K562 (cell line): Measurements from ENCODE around the gene LHB. TPM values are rescaled to one million over a fixed set of nuclear protein-coding genes. Genes with fewer than 3 reads are reported as not detected.

Experiments used
- HNRNPL ChIP-seq: fragments of 200-400 bp; formaldehyde crosslinking; IDR thresholded peaks from 2 replicates; pipeline ENCODE4 v1.6.1; 2017; ENCODE audit warnings: low read depth, mild to moderate bottlenecking, low read length
- MAFG ChIP-seq: fragments of 450-650 bp; conservative IDR thresholded peaks from 2 replicates; pipeline ENCODE4 v1.6.1; 2016; ENCODE audit warnings: missing genetic modification characterization, missing compliant biosample characterization
- MAFK ChIP-seq: IDR thresholded peaks from 2 replicates; pipeline ENCODE4 v1.6.1; 2011; ENCODE audit warnings: low read length, improper control_type of control experiment
- MEIS2 ChIP-seq: fragments of 450-650 bp; IDR thresholded peaks from 2 replicates; pipeline ENCODE4 v1.6.1; 2014; ENCODE audit warnings: mild to moderate bottlenecking; ENCODE audit not compliant: partially characterized antibody
- NCOA2 ChIP-seq, 2 experiments: fragments of 450-650 bp; IDR thresholded peaks; 2 replicates each; pipeline ENCODE4 v1.6.1; 2018; ENCODE audit warnings: mild to moderate bottlenecking in 2 of 2, moderate library complexity in 1 of 2; ENCODE audit not compliant: partially characterized antibody in 2 of 2
- NUFIP1 ChIP-seq: fragments of 450-650 bp; IDR thresholded peaks from 2 replicates; pipeline ENCODE4 v1.6.1; 2018; ENCODE audit not compliant: partially characterized antibody
- PRMT5 ChIP-seq: sonication (generic); formaldehyde crosslinking; IDR thresholded peaks from 2 replicates; pipeline ENCODE4 v1.5.0; 2020; ENCODE audit warnings: missing genetic modification reagents
- TCF7 ChIP-seq: sonication (generic); IDR thresholded peaks from 2 replicates; pipeline ENCODE4 v1.6.1; 2016; ENCODE audit warnings: antibody characterized with exemption, borderline replicate concordance
- XRCC5 ChIP-seq: fragments of 200-400 bp; formaldehyde crosslinking; IDR thresholded peaks from 2 replicates; pipeline ENCODE4 v1.6.1; 2017; ENCODE audit warnings: low read depth, mild to moderate bottlenecking, low read length
- polyA plus RNA-seq, 8 experiments: library from polyadenylated mRNA; depleted of rRNA in 4 of 8; stranded (reverse) in 5 of 8; unstranded in 3 of 8; fragments of >200 nt; fragmentation: Nextera tagmentation in 2 of 8; fragmentation: Illumina TruSeq in 1 of 8; extraction: Ambion mirVana in 2 of 8; extraction: Trizol in 1 of 8; gene quantifications; 2 replicates each; pipeline versions ENCODE4 v1.2.1 to v1.2.3, GENCODE V29; 2011 to 2014; ENCODE audit warnings: inconsistent platforms in 1 of 8, missing spikeins in 1 of 8
- total RNA-seq, 7 experiments: library from RNA; depleted of rRNA in 6 of 7; stranded (reverse); fragments of >200 nt in 6 of 7; fragmentation: Illumina TruSeq in 2 of 7; extraction: Trizol in 2 of 7; gene quantifications; 2 replicates each; pipeline versions ENCODE4 v1.2.1 to v1.2.3, GENCODE V29; 2011 to 2021; ENCODE audit warnings: low replicate concordance in 1 of 7
- TF ChIP-seq, protein P1 (sequence below): fragments of 450-650 bp; IDR thresholded peaks from 2 replicates; pipeline ENCODE4 v1.6.1; 2016; ENCODE audit warnings: borderline replicate concordance
- TF ChIP-seq, protein P2 (sequence below): sonication (generic); formaldehyde crosslinking; IDR thresholded peaks from 2 replicates; pipeline ENCODE4 v1.8.0; 2022; ENCODE audit warnings: mild to moderate bottlenecking, missing genetic modification reagents
- TF ChIP-seq, protein P3 (sequence below), 2 experiments: fragments of 450-650 bp in 1 of 2; sonication (generic) in 1 of 2; formaldehyde crosslinking in 1 of 2; IDR thresholded peaks; 2 replicates each; pipeline versions ENCODE4 v1.7.1 to v1.9.0; 2016 to 2022; ENCODE audit warnings: inconsistent platforms in 1 of 2, mild to moderate bottlenecking in 1 of 2, missing genetic modification reagents in 1 of 2

Gene LHB
- total and polyA plus RNA-seq, 9 of the 15 experiments (the other 6 are each of a cell fraction or from before 2014, with no cell fraction given) = 0.54 TPM; not detected in 8

DNA sequence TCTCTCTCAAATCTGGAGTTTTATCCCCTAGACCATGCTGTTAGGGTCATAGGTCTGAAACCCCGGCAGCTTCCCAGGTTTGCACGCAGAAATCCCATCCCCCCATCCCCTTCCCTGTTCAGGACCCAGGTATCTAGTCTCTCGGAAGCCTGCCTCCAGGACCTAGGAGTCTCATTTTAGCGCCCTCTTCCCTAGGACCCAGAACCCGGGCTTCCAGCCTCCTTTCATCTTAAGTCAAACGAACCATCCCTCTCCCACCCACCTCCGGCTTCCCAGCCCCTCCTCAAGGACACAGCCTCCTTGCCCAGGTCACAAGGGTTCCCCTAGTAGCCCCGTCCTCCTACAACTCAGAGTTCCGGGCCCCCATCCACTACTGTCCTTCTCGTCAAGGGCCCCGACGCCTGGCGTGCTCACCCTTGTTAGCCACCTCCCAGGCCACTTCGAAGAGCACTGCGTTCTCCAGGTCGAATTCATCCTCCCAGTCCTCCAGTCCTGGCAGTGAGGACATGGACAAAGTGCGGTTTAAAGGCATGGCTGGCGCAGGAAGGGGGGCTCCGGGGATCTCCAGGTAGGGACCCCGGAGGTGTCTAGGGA is 24.2 kb downstream of the LHB start (continued):
- TF ChIP-seq, protein P1, sequence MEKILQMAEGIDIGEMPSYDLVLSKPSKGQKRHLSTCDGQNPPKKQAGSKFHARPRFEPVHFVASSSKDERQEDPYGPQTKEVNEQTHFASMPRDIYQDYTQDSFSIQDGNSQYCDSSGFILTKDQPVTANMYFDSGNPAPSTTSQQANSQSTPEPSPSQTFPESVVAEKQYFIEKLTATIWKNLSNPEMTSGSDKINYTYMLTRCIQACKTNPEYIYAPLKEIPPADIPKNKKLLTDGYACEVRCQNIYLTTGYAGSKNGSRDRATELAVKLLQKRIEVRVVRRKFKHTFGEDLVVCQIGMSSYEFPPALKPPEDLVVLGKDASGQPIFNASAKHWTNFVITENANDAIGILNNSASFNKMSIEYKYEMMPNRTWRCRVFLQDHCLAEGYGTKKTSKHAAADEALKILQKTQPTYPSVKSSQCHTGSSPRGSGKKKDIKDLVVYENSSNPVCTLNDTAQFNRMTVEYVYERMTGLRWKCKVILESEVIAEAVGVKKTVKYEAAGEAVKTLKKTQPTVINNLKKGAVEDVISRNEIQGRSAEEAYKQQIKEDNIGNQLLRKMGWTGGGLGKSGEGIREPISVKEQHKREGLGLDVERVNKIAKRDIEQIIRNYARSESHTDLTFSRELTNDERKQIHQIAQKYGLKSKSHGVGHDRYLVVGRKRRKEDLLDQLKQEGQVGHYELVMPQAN = peak; percentile 45
- TF ChIP-seq MAFG (no peak), TCF7 (no peak), PRMT5 (CRISPR knock-in tag) (no peak), XRCC5 (no peak; the same call in 1 of the 2 replicates), NUFIP1 (no peak), HNRNPL (no peak), NCOA2 (IDR thresholded peaks at IDR 0.05; ENCODE audit: partially characterized antibody in 2 of 2) (no peak), MEIS2 (no peak), MAFK (no peak)
- TF ChIP-seq, protein P2, sequence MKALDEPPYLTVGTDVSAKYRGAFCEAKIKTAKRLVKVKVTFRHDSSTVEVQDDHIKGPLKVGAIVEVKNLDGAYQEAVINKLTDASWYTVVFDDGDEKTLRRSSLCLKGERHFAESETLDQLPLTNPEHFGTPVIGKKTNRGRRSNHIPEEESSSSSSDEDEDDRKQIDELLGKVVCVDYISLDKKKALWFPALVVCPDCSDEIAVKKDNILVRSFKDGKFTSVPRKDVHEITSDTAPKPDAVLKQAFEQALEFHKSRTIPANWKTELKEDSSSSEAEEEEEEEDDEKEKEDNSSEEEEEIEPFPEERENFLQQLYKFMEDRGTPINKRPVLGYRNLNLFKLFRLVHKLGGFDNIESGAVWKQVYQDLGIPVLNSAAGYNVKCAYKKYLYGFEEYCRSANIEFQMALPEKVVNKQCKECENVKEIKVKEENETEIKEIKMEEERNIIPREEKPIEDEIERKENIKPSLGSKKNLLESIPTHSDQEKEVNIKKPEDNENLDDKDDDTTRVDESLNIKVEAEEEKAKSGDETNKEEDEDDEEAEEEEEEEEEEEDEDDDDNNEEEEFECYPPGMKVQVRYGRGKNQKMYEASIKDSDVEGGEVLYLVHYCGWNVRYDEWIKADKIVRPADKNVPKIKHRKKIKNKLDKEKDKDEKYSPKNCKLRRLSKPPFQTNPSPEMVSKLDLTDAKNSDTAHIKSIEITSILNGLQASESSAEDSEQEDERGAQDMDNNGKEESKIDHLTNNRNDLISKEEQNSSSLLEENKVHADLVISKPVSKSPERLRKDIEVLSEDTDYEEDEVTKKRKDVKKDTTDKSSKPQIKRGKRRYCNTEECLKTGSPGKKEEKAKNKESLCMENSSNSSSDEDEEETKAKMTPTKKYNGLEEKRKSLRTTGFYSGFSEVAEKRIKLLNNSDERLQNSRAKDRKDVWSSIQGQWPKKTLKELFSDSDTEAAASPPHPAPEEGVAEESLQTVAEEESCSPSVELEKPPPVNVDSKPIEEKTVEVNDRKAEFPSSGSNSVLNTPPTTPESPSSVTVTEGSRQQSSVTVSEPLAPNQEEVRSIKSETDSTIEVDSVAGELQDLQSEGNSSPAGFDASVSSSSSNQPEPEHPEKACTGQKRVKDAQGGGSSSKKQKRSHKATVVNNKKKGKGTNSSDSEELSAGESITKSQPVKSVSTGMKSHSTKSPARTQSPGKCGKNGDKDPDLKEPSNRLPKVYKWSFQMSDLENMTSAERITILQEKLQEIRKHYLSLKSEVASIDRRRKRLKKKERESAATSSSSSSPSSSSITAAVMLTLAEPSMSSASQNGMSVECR (CRISPR knock-in tag) = peak; percentile 18; the same call in 1 of the 2 replicates
- TF ChIP-seq, protein P3, sequence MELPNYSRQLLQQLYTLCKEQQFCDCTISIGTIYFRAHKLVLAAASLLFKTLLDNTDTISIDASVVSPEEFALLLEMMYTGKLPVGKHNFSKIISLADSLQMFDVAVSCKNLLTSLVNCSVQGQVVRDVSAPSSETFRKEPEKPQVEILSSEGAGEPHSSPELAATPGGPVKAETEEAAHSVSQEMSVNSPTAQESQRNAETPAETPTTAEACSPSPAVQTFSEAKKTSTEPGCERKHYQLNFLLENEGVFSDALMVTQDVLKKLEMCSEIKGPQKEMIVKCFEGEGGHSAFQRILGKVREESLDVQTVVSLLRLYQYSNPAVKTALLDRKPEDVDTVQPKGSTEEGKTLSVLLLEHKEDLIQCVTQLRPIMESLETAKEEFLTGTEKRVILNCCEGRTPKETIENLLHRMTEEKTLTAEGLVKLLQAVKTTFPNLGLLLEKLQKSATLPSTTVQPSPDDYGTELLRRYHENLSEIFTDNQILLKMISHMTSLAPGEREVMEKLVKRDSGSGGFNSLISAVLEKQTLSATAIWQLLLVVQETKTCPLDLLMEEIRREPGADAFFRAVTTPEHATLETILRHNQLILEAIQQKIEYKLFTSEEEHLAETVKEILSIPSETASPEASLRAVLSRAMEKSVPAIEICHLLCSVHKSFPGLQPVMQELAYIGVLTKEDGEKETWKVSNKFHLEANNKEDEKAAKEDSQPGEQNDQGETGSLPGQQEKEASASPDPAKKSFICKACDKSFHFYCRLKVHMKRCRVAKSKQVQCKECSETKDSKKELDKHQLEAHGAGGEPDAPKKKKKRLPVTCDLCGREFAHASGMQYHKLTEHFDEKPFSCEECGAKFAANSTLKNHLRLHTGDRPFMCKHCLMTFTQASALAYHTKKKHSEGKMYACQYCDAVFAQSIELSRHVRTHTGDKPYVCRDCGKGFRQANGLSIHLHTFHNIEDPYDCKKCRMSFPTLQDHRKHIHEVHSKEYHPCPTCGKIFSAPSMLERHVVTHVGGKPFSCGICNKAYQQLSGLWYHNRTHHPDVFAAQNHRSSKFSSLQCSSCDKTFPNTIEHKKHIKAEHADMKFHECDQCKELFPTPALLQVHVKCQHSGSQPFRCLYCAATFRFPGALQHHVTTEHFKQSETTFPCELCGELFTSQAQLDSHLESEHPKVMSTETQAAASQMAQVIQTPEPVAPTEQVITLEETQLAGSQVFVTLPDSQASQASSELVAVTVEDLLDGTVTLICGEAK (IDR thresholded peaks at IDR 0.05) = 0 out of 2 replicates have a peak, but pooled peaks have one; percentile 14
- TF ChIP-seq, protein P3 (CRISPR knock-in tag; IDR thresholded peaks at IDR 0.05) = no peak
